ENCODE data around the gene ATP10D. TPM values are rescaled to one million over a fixed set of nuclear protein-coding genes. Genes with fewer than 3 reads are reported as not detected.

ATP10D gene
- total and polyA plus RNA-seq, 9 of the 15 experiments (the other 6 are each of a cell fraction or from before 2014, with no cell fraction given), result 0.10 to 0.36 (median 0.19) TPM; not detected in 1

GRCh38 chr4:47444031-47444430 is 41.0 kb upstream of the ATP10D start:
- H2AFZ ChIP-seq (ENCODE audit: low read depth, low read length), result no peak overlapping the region
- no peak for ATAC-seq
- in situ Hi-C loops (cut with MboI), result no loop called here

More at GRCh38 chr4:47444031-47444430, 41.0 kb upstream of the ATP10D start:
- Histone ChIP-seq H3K36me3 (ENCODE audit: control insufficient read depth, insufficient read depth, low read length) (no peaks in the 10 kb centered on the region), H3K79me2 (ENCODE audit: control insufficient read depth, insufficient read depth, low read length) (no peaks in the 10 kb centered on the region), H3K9ac (ENCODE audit: insufficient read depth in 1 of 2, low read depth in 2 of 2, low read length in 2 of 2) (no peak overlapping the region), H3K9me1 (ENCODE audit: control insufficient read depth, insufficient read depth, low read length) (no peaks in the 10 kb centered on the region), H3K4me1 (replicated peaks in 1 of 2; ENCODE audit: control insufficient read depth in 2 of 2, insufficient read depth in 2 of 2, low read length in 2 of 2) (no peaks in the 10 kb centered on the region), H3K4me3 (no peak overlapping the region), H4K20me1 (replicated peaks; ENCODE audit: control insufficient read depth, insufficient read depth, low read length) (no peaks in the 10 kb centered on the region), H3K27me3 (ENCODE audit: control insufficient read depth in 2 of 2, insufficient read depth in 2 of 2, low read length in 2 of 2) (no peaks in the 10 kb centered on the region), H3K4me2 (ENCODE audit: insufficient read depth, low read length) (no peak overlapping the region), H3K9me3 (replicated peaks; ENCODE audit: control insufficient read depth, insufficient read depth, low read depth, low read length) (no peaks in the 10 kb centered on the region), H3K27ac (ENCODE audit: extremely low read depth, low read depth, low read length) (no peak overlapping the region)
- no peak for FAIRE-seq
- CTCF ChIA-PET (ENCODE audit: low intra/inter-chr PET ratio), result no interaction called here
- TF ChIP-seq NEUROD1 (IDR thresholded peaks at IDR 0.05; ENCODE audit: borderline replicate concordance, low read depth, low read length, partially characterized antibody) (no peak), BCL6 (CRISPR knock-in tag; IDR thresholded peaks at IDR 0.05) (no peak), DDX20 (tag; IDR thresholded peaks at IDR 0.05; ENCODE audit: low read depth) (no peak), CREB3 (tag; conservative IDR thresholded peaks at IDR 0.05; ENCODE audit: low read depth) (no peak), E2F3 (CRISPR knock-in tag; IDR thresholded peaks at IDR 0.05) (no peak), LCOR (CRISPR knock-in tag; IDR thresholded peaks at IDR 0.05) (no peak)
- TF ChIP-seq, protein P1, sequence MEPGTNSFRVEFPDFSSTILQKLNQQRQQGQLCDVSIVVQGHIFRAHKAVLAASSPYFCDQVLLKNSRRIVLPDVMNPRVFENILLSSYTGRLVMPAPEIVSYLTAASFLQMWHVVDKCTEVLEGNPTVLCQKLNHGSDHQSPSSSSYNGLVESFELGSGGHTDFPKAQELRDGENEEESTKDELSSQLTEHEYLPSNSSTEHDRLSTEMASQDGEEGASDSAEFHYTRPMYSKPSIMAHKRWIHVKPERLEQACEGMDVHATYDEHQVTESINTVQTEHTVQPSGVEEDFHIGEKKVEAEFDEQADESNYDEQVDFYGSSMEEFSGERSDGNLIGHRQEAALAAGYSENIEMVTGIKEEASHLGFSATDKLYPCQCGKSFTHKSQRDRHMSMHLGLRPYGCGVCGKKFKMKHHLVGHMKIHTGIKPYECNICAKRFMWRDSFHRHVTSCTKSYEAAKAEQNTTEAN (CRISPR knock-in tag; IDR thresholded peaks at IDR 0.05), result no peak
- intact Hi-C loops (cut with micrococcal nuclease), result no loop called here
- no TSS peak for BruUV-seq (replicated peaks)
- DNase-seq (ENCODE audit: extremely low read depth in 1 of 4, low spot score in 3 of 4), result no peak
- POLR2A ChIA-PET, result no interaction called here
- 14% methylated on average over 2 of the region's 2 CpGs for WGBS (ENCODE audit: insufficient coverage, low coverage, missing lambda C conversion rate)
